HG03469 (cell line): Measurements from ENCODE around the gene TMEM109.

Source experiments
- ATAC-seq: cut with Tn5 transposase; IDR thresholded peaks from one replicate; pipeline ENCODE4 v1.9.1; 2021; ENCODE audit warnings: mild to moderate bottlenecking, moderate library complexity, moderate number of reproducible peaks; ENCODE audit not compliant: unreplicated experiment

Gene TMEM109

GRCh38 chr11:60939855-60940254 lies 25.9 kb downstream of the TMEM109 start:
- ATAC-seq: no peak

DNA sequence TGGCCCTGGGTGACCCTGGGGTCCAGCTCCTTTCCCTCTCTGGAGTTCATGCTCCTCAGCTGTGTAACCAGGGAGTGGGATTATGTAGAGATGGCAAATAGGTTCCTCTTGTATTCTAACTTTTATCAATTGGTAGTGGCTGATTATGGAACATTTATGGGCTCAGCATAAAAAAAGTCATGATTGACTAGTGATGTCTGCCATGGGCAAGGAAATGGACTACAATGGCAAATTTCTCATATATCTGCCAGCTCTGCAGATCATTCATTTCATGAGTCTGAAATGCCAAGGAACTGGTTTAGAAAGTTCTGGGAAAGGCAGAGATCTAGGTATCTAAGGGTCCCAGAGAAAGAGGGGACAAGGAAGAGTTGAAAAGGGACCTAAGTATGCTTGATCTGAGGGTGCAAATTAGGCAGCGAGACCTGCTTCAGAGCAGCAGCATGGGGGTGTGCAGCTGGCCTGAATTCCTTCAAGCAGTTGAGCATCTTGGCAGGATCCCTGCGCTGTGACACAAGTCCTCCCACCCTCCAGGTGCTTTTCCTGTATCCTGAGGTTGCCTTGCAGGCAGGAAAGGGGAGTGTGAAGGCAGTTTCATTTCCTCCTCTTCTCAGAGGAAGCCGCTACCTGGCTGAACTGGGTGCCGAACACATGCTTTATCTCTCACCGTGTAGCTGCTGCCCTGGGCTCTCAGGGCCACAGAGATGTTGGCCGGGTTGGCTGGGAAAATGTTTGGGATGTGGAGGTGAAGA lies 27.6 kb downstream of the TMEM109 start:
- ATAC-seq: no peak

DNA sequence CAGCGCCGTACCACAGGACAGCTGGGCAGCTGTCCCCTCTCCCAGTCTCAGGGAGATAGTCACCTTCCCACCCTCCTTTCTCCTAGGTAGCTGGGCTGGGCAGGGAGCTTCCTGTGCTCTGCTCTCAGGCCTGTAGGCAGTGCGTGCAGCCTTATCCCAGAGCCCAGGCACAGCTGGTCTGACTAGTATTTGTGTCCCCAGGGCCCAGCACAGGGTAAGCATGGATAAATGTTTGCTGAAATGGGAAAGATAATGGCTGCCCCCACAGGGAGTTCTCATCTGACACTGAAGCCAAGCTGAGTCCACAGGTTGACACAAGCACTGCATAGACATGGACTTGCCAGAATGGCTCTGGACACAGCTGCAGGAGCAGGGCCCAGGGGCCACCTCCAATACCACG lies 28.3 kb downstream of the TMEM109 start:
- no peak for ATAC-seq

- ATAC-seq: no peak
Observed at GRCh38 chr11:60942970-60943565, 29.1 kb downstream of the TMEM109 start.

DNA sequence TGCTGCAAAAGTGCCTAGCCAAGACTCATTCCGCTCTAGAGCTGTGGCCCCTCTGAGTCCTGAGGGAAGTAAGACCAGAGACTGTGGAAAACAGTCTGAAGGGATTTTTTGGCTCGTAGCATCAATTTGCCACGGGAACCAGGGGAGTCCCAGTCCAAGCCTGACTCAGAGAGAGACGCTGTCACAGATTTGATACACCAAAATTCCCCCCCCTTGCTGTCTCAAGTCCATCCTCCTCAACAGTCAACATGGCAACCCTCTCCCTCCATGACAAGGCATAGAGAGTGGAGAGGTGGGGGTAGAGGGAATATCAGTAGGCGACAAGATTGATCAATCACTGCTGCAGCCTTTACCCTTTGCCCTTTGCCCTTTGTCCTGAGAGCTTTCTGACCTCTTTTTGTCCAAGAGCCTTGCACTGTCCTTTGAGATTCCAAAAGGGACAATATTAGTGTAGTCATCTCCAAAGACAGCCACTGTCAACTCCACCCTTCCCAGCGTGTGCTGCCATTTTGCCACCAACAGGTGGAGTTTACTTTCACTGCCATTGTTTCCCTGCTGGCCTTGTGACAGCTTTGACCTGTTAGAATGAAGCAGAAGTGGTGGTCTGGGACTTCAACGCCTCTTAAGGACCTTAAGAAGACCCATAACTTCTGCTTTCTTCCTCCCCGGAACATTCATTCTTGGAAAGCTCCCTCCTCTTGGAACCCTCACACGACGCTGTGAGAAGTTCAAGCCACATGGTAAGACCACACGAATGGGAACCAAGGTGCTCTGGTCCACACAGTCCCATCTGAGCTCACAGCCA lies 30.7 kb downstream of the TMEM109 start:
- ATAC-seq: no peak

DNA sequence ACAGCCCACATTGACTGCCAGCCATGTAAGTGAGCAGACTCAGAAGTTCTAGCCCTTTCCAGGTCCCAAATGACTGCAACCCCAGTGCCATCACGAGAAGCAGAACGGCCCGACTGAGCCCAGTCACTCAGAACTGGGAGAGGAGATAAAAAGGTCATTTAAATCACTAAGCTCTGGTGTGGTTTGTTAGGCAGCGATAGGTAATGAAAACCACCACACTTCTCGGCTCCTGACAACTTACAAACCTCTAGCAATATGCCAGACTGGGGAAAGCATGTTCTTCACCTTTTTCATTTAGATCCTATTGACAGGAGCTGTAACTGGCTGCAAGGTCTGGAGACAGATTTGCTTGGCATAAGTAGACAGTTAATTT lies 31.3 kb downstream of the TMEM109 start:
- no peak for ATAC-seq

- ATAC-seq: no peak
Observed at GRCh38 chr11:60946601-60947264, 32.8 kb downstream of the TMEM109 start.

GRCh38 chr11:60947700-60948099 lies 33.7 kb downstream of the TMEM109 start:
- no peak for ATAC-seq

GRCh38 chr11:60948250-60948649 lies 34.3 kb downstream of the TMEM109 start:
- no peak for ATAC-seq

- no peak for ATAC-seq
Observed at GRCh38 chr11:60950024-60950423, 36.1 kb downstream of the TMEM109 start.

DNA sequence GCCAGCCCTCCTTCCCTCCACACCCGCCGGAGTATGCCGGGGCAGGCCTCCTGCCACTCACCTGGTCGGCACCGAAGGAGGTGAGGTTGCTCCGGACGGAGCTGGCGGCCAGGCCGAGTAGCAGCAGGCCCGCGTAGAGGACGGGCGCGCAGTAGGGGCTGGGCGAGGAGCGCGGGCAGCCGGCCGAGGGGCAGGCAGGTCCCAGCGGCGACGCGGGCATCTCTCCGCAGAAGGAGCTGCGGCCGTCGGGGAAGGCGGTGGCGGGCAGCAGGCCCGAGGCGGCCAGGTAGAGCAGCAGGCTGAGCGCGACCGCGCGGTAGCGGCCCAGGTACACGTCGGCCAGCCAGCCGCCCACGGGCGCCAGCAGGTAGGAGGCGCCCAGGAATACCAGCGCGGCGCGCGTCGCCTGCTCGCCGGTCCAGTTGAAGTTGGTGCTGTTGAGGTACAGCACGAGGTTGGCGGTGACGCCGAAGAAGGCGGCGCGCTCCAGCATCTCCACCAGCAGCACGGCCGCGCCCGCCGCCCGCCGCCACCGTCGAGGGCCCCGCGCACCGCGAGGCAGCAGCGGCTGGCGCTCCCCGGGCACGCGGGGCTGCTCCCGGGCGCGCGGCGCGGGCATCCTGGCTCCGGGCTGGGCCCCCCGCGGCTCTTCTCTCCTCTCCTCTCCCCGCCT lies 37.1 kb downstream of the TMEM109 start:
- no peak for ATAC-seq

DNA sequence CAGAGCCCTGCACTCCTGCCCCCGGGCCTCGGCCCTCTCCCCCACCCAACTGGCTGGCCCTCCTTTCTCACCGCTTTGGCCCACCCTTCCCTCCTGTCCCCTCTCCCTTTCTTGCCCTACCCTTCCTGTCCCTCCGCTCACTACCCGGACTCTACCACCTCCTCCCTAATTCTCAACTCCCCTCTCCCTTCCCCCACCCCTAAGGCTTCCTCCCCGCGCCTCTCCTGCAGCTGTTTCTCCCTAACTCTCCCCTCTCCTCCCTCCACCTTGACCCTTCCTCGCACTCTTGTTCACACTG lies 37.6 kb downstream of the TMEM109 start:
- ATAC-seq: no peak

DNA sequence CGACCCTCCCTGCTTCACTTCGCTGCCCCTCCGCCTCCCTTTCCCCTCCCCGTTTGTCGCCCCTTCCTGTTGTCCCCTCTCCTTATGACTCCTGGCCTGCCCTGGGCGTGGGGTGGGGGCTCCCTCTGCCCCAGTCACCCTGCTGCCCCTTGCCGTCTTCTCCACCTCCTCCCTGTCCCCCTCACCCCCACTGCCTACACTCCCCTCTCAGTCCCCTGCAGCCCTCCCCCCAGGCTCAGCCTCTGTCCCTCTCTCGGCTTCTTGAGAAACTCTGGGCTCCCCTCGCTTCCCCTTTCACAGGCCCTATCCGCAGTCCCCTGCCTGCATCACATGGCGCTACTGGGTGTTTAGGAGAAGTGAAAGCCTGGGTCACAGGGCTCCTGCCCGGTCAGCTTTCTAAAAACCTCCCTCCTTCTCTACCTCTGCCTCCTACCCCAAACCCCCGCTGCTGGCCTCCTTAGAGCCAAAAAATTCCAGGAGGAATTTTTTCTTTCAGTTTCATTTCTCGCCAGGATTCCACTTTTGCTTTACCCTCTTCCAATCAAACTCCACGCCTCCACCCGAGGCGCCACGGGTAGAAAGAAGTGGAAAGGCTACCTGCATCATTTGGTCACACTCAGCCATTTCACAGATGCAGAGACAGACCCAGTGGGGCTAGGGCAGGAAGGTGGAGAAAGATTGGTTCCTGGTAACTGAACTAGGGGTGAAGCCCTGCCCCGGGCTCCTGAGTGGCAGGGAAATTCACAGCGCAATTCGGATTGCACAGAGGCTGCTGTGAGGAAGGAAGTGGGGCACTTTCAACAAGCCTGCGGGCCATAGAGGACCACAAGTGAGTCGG lies 38.2 kb downstream of the TMEM109 start, which contains the start of gene SLC15A3:
SLC15A3 (minus strand) TSS at position 273 of the 838 bp plus-strand sequence. CDS start 625 bp downstream, outside the sequence.
- peak; percentile 47 for ATAC-seq

- ATAC-seq: no peak
Observed at GRCh38 chr11:60952742-60953170, 38.8 kb downstream of the TMEM109 start.

- ATAC-seq: no peak
Observed at GRCh38 chr11:60953781-60954180, 39.8 kb downstream of the TMEM109 start.

- ATAC-seq: no peak
Observed at GRCh38 chr11:60954421-60954820, 40.5 kb downstream of the TMEM109 start.

DNA sequence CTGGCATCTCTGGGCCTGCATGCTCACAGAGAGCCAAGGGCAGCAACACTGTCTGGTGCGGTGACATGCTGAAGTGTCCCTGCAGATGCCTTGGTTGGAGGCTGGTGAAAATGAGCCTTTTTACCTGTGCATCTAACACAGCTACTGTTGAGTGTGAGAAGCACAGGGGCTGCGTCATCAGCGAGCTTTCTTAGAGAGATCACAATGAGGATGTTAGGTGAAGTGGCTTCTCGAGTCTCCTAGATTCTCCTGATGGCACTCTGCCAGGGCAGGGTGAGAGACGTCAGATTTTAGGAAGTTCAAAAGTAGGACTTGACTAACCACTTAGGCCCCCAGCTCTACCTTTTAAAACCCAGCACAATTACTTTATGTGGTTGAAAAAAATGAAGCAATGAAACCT lies 41.6 kb downstream of the TMEM109 start:
- ATAC-seq: no peak

- ATAC-seq: no peak
Observed at GRCh38 chr11:60957188-60957587, 43.2 kb downstream of the TMEM109 start.

- ATAC-seq: no peak
Observed at GRCh38 chr11:60959431-60959830, 45.5 kb downstream of the TMEM109 start.

DNA sequence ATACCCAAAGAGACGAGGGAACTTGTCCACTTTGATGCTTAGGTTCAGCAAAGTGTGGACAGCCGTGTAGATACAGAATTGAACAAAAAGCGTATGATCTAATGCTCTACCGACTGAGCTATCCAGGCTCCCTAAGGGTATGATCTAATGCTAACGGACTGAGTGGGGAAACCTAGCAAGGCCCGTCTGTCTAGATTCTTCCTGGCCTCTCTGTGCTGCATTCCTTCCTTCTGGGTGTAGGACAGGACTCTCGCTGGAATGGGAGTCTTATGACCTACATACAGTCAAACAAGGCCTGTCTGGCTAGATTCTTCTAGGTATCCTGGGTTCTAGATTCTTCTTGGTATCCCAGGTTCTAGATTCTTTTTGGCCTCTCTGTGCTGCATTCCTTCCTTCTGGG lies 46.4 kb downstream of the TMEM109 start:
- no peak for ATAC-seq
